Heart left ventricle (tissue), 16 donors: ENCODE results near the gene FGF14. TPM values are rescaled to one million over a fixed set of nuclear protein-coding genes. Genes with fewer than 3 reads are reported as not detected.

Experiments used
- ATAC-seq, 4 donors: fragments of 200-7000 bp; cut with Tn5 transposase; one replicate each; pipeline ENCODE4 v1.9.1; 2020 to 2022; ENCODE audit warnings: moderate library complexity in 4 of 4, mild to moderate bottlenecking in 3 of 4, moderate number of reproducible peaks in 1 of 4
- DNase-seq, 5 donors: peaks; one replicate each; pipeline ENCODE4 v3.0.0-alpha.2; 2020
- H3K27ac ChIP-seq, 12 donors: fragments of 200-600 bp; sonication (generic) in 4 of 12; one replicate each; pipeline versions ENCODE4 v1.5.0 to v1.8.0; 2016 to 2022; ENCODE audit warnings: mild to moderate bottlenecking in 2 of 12
- H3K27me3 ChIP-seq, 9 donors: fragments of 200-600 bp; sonication (generic) in 2 of 9; one replicate each; pipeline versions ENCODE4 v1.5.1 to v1.8.0; 2016 to 2022; ENCODE audit warnings: mild to moderate bottlenecking in 3 of 9
- H3K36me3 ChIP-seq, 9 donors: fragments of 200-600 bp; sonication (generic) in 2 of 9; one replicate each; pipeline versions ENCODE4 v1.5.0 to v1.8.0; 2018 to 2022; ENCODE audit warnings: mild to moderate bottlenecking in 2 of 9
- H3K4me1 ChIP-seq, 12 donors: fragments of 200-600 bp; sonication (generic) in 4 of 12; one replicate each; pipeline versions ENCODE4 v1.5.0 to v1.8.0; 2016 to 2022; ENCODE audit warnings: mild to moderate bottlenecking in 3 of 12
- H3K4me3 ChIP-seq, 12 donors: fragments of 200-600 bp; sonication (generic) in 4 of 12; one replicate each; pipeline versions ENCODE4 v1.5.0 to v1.8.0; 2017 to 2022; ENCODE audit warnings: mild to moderate bottlenecking in 9 of 12, moderate library complexity in 4 of 12
- H3K9me3 ChIP-seq, 12 donors: fragments of 200-600 bp; sonication (generic) in 4 of 12; one replicate each; pipeline versions ENCODE4 v1.5.0 to v1.8.0; 2016 to 2022; ENCODE audit warnings: mild to moderate bottlenecking in 1 of 12
- CTCF ChIP-seq, 12 donors: fragments of 200-600 bp; sonication (generic) in 4 of 12; IDR thresholded peaks; one replicate each; pipeline versions ENCODE4 v1.5.0 to v1.8.0; 2018 to 2022; ENCODE audit warnings: antibody characterized with exemption in 12 of 12, mild to moderate bottlenecking in 5 of 12
- POLR2A ChIP-seq, 2 donors: fragments of 450-650 bp; IDR thresholded peaks; one replicate each; pipeline ENCODE4 v1.6.1; 2017; ENCODE audit warnings: antibody characterized with exemption in 2 of 2, mild to moderate bottlenecking in 2 of 2, moderate library complexity in 2 of 2
- WGBS, 4 donors: extraction: QIAGEN DNeasy Blood & Tissue Kit in 2 of 4; methylation state at CpG; one replicate each; pipeline versions ENCODE4 v1.1.5 to v1.1.7; 2013 to 2018; 5-methylcytosine and 5-hydroxymethylcytosine counted together
- intact Hi-C, 10 donors: fragments of 100-400 bp; cut with DNase I; formaldehyde crosslinking; loops; one replicate each; pipeline versions ENCODE4 v1.11.1 to v1.14.2; 2022
- polyA plus RNA-seq, 2 donors: library from polyadenylated mRNA; stranded (reverse); fragments of 200-250 nt; gene quantifications; one replicate each; pipeline ENCODE4 v1.2.3, GENCODE V29; 2013
- total RNA-seq, 9 donors: library from RNA; depleted of rRNA in 2 of 9; stranded (reverse); fragments of >200 nt in 2 of 9; fragmentation: NEBNext Ultra II Directional in 3 of 9; extraction: Animal tissue kit (Norgen Biotek cat#: 25700) in 3 of 9; gene quantifications; one replicate each; pipeline versions ENCODE4 v1.1.0 to v1.2.4, GENCODE V29; 2016 to 2023
- donor health status: ischemic (EF 13 %, LVEDD 7.1; RV severe dilation, severe dysfunction).
- donor health status: healthy with polysubstance abuse.
- donor health status: DM: no; HTN: yes; CAD: no.
- donor health status: DM: no; HTN: no; CAD: no.
- donor health status: ischemic (EF 25% LVEDD 6.9; RV normal size, moderate dysfunction).
- donor health status: ischemic (EF 25% LVEDD 5.7; RV mildly dilated, moderate dysfunction).
- donor health status: healthy.
- donor health status: DM: yes; HTN: yes; CAD: no.
- donor health status: ischemic (EF 35%, LVEDD 5.7; RV mildly dilated, moderate dysfunction).
- donor health status: nonischemic (EF 11% LVEDD 7.7; RV severe dilation, severe dysfunction).
- donor health status: DM: yes; HTN: yes; CAD: no.
- donor health status: PGD.
- donor health status: ischemic (EF 29% LVEDD 5.4; RV normal size, mild dysfunction).
- donor health status: nonischemic (EF 23%, LVEDD 6.1; RV moderate dilation, normal function).

Gene FGF14
- total and polyA plus RNA-seq, 11 donors = 0.14 to 6.3 (median 3.9) TPM

DNA sequence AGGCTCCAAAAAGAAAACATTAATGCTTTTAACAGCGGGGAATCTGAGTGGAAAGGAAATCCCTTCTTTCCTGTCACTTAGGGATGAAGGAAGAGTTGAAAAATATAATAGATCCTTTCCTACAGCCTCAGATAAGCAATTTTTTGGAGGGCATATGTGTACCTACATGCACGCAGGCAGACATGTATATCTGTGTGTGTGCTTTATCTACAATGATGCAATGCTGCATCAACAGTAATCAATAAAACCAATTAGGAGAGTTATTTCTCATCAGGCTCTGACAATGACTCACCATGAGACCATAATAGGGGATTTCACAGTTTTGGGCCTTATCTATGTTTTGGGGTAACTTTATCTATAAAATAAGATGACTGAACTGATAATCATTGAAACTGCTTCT lies 505.3 kb downstream of the FGF14 start:
- H3K27ac ChIP-seq = no peak overlapping the region
- DNase-seq (no peak), ATAC-seq (no peak)
- no peaks in the 10 kb centered on the region for H3K9me3 ChIP-seq
- intact Hi-C loops = no loop called here
- TF ChIP-seq POLR2A (IDR thresholded peaks at IDR 0.05) (no peak), CTCF (IDR thresholded peaks at IDR 0.05) (no peak)
- H3K36me3 ChIP-seq = no peaks in the 10 kb centered on the region
- no peaks in the 10 kb centered on the region for H3K4me1 ChIP-seq
- WGBS, 4 donors = 65 to 75% (median 72%) methylated on average over 2 of the region's 2 CpGs
- H3K4me3 ChIP-seq = no peak overlapping the region
- no peaks in the 10 kb centered on the region for H3K27me3 ChIP-seq

GRCh38 chr13:101893021-101893420 lies 508.8 kb downstream of the FGF14 start:
- no peaks in the 10 kb centered on the region for H3K9me3 ChIP-seq
- no peaks in the 10 kb centered on the region for H3K4me1 ChIP-seq
- TF ChIP-seq POLR2A (IDR thresholded peaks at IDR 0.05) = no peak
- TF ChIP-seq CTCF (IDR thresholded peaks at IDR 0.05) = no peak
- no peaks in the 10 kb centered on the region for H3K27me3 ChIP-seq
- intact Hi-C loops = no loop called here
- H3K36me3 ChIP-seq = no peaks in the 10 kb centered on the region
- H3K27ac ChIP-seq = no peak overlapping the region
- peak in 2 of 5 donors; percentile 30 to 45 for DNase-seq
- no peak overlapping the region for H3K4me3 ChIP-seq
- ATAC-seq = peak; percentile 51 to 90 (median 86)
- 6 to 20% (median 14%) methylated on average over 1 of the region's 1 CpG for WGBS, 4 donors

DNA sequence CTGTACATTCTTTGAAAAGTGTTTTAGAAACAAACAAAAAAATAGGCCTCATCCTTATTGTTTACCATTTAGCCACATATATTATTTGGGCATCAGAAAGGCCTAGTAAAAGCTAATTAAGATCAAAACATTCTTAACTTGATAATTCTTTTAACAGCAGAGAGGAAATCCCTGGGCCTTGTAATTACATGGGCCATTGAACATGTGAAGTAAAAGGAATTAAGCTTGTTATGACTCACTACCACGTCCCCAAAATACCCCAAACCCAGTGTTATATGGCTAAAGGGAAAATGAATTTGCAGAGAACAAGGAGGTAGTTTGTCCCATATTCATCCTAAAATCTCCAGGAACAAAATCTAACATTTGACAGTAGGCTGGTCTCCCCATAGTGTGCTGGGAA lies 509.6 kb downstream of the FGF14 start:
- ATAC-seq (no peak), DNase-seq (no peak)
- H3K36me3 ChIP-seq = no peaks in the 10 kb centered on the region
- WGBS, 4 donors = 32 to 54% (median 53%) methylated on average over 1 of the region's 1 CpG
- no peak overlapping the region for H3K27ac ChIP-seq
- H3K9me3 ChIP-seq = no peaks in the 10 kb centered on the region
- TF ChIP-seq CTCF (IDR thresholded peaks at IDR 0.05) = no peak
- TF ChIP-seq POLR2A (IDR thresholded peaks at IDR 0.05) = no peak
- intact Hi-C loops = no loop called here
- no peaks in the 10 kb centered on the region for H3K27me3 ChIP-seq
- no peaks in the 10 kb centered on the region for H3K4me1 ChIP-seq
- no peak overlapping the region for H3K4me3 ChIP-seq

DNA sequence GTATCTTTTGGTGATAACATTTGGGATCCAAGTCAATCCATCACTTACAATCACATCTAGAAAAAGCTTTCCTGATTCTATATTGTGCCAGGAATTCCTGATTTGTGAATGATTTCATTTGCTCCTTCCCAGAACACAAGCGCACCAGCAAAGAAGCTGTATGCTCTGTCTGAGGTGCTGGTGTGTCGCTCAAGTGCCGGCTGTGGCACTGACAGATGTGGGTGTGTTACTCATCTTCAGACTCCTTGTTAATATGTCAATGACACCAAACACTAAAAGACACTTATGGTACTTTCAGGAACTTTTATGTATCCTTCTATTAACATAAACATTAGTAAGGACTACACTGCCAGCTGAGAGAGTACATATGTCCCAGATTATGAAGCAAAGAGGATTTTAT lies 520.3 kb downstream of the FGF14 start:
- Histone ChIP-seq H3K27me3 (no peaks in the 10 kb centered on the region), H3K27ac (no peak overlapping the region), H3K4me3 (no peak overlapping the region), H3K9me3 (no peaks in the 10 kb centered on the region), H3K36me3 (no peaks in the 10 kb centered on the region), H3K4me1 (no peaks in the 10 kb centered on the region)
- TF ChIP-seq CTCF (IDR thresholded peaks at IDR 0.05) (no peak), POLR2A (IDR thresholded peaks at IDR 0.05) (no peak)
- ATAC-seq (no peak), DNase-seq (no peak)
- intact Hi-C loops = no loop called here
- WGBS, 4 donors = 72 to 88% (median 79%) methylated on average over 3 of the region's 3 CpGs
